Fibroblast of skin of right quadriceps (primary cell): Measurements from ENCODE around the gene RUFY3.
"Not testable (repeated sequence)": the region's sequence is repeated elsewhere in the genome, so short reads cannot be mapped to it uniquely, and the experiment has no call there.

Source experiments
- DNase-seq: peaks from one replicate; pipeline ENCODE4 v3.0.0-alpha.2; 2013

Gene RUFY3

GRCh38 chr4:70793626-70794025 lies 71.9 kb downstream of the RUFY3 start:
- DNase-seq, result no peak

GRCh38 chr4:70801265-70801809 lies 79.6 kb downstream of the RUFY3 start:
- DNase-seq, result no peak

- DNase-seq, result no peak
These were observed 81.3 kb downstream of the RUFY3 start for GRCh38 chr4:70802928-70803580.

DNA sequence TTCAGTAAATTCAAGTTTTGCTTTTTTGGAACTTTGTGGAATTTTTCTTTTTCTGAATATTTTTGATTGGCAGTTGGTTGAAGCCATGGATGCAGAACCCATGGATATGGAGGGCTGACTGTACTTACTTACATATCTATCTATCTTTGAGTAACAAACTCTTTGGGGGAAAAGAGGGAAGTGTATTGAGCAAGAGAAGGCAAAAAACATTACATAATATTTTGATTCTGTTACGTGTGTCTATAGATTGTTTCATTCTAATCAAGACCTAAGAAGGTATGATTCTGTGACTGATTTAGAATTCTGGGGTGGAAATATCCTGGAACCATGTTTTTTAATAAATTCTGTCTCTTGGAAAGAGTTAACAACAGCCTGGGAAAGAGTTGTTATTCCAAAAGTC lies 86.4 kb downstream of the RUFY3 start:
- no peak for DNase-seq

DNA sequence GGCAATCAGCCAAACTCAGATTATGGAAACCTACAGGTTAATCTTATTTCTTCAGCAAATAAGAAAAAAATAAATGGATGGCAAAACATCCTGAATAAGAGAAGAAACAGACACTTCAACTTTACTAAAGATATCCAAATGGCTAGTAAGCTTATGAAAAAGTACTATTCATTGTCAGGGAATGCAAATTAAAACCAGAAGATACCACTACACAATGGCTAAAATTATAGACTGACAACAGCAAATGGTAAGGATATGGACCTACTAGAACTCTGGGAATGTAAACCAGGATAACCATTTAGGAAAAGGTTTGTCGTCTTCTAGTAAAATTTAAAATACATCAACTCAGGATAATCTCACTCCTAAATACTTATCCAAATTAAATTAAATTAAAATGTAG lies 93.6 kb downstream of the RUFY3 start:
- DNase-seq, result peak; percentile 40

- DNase-seq, result no peak
These were observed 95.1 kb downstream of the RUFY3 start for GRCh38 chr4:70816894-70817293.

GRCh38 chr4:70818173-70818855 lies 96.5 kb downstream of the RUFY3 start:
- DNase-seq, result peak; percentile 42

DNA sequence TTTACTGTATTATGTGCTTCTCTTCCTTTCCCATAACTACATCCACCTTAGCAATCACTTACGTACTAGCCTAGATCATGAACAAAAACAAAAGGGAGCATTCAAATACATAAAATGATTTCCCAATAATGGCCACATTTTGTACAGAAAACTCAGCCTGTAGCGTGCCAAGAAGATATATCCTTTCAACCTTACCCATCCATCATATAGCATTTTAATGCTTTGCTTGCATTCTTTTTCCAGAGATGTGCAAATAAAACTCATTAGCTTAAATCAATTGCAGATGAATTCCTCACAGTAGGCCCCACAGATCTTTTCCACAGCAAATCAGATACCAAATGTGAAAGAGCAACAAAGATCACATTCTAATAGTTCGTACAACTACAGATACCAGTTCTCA lies 97.2 kb downstream of the RUFY3 start:
- peak; percentile 85 for DNase-seq

DNA sequence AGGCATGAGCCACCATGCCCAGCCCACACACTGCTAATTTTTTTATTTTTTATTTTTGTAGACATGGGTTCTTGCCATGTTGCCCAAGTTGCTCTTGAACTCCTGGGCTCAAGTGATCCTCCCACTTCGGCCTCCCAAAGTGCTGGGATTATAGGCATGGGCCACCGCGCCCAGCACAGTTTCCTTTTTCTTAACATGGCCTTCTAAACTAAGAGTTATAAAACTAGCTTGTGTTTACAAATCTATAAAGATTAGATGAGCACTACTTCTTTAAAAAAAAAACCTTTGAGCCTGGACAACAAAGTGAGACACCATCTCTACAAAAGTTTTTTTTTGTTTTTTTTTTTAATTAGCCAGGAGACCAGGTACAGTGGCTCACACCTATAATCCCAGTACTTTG lies 107.3 kb downstream of the RUFY3 start:
- no peak for DNase-seq

DNA sequence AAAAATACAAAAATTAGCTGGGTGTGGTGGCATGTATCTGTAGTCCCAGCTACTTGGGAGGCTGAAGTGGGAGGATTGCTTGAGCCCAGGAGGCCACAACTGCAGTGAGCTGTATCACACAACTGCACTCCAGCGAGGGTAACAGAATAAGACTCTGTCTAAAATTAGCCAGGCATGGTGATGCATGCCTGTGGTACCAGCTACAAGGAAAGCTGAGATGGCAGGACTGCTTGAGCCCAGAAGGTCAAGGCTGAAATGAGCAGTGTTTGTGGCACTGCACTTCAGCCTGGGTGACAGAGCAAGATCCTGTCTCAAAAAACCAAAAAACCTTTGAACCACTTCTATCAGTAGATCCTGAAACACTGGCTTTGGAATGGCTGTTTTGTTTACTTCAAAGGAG lies 107.7 kb downstream of the RUFY3 start:
- no peak for DNase-seq

GRCh38 chr4:70830054-70830453 lies 108.3 kb downstream of the RUFY3 start:
- no peak for DNase-seq

- no peak for DNase-seq
These were observed 109.5 kb downstream of the RUFY3 start for GRCh38 chr4:70831293-70831692.

GRCh38 chr4:70833675-70834074 lies 111.9 kb downstream of the RUFY3 start:
- no peak for DNase-seq

DNA sequence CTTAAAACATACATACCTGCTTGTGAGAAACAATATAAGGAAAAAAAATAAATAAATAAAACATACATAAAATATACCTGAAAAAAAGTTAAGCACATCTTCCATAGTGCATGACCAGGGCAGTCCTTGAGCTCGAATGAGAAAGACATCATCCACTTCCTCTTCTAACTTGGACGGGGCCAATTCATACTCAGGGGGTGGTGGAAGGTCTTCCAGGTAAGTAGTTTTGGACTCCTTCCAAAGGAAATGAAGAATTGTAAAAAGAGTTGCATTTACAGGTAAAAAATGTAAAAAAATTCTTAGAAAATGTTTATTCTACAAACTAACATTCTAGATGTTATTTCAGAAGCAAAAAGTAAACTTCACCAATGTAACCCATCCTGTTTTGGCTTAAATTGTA lies 114.3 kb downstream of the RUFY3 start:
- DNase-seq, result no peak

- peak; percentile 15 for DNase-seq
These were observed 116.4 kb downstream of the RUFY3 start for GRCh38 chr4:70838204-70838603.

DNA sequence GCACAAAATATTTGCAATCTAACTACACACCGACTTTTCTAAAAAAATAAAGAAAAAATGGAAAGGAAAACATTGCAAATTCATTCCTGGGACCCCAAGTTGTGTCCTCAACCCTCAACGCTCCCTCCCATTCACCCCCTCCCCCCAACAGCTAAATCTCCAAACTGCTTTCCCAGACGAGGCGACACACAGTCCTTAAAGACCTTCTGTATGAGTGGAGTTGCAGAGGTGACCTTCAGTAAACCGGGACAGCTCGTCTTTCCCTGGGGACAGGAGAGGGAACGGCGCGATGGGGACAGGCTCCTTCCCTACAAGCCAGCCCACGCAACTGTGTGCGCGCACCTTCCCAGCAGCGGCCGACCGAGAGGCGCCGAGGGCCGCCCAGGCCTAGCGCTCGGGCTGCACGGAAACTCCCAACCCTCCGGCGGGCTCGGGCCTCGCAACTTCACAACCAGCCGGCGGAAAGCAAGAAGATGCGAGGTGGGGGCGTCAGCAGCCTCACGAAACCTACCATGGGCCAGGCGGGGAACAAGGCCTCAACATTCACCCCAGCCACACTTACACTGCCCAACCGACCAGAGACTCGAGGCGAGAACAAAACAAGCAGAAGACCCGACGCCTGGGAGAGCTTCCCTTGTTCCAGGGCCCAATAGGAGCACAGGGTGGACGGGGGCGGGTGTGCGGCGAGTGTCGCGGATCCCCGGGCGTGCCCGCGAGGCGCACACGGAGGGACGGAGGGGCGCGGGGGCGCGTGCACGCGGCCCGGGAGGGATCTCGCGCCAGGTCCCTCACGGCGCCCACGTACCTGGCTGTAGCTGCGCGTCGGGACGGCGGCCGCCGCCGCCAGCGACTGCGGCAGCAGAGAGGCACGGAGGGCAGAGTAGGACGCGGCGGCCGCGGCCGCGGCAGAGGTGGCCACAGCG lies 117.2 kb downstream of the RUFY3 start:
- peak; percentile 56 for DNase-seq

- peak; percentile 93 for DNase-seq
These were observed 117.9 kb downstream of the RUFY3 start, which contains the start of gene GRSF1 for GRCh38 chr4:70839589-70840093. Gene GRSF1 (minus strand): TSS chr4:70839890. CDS start chr4:70839827, 63 bp downstream.

DNA sequence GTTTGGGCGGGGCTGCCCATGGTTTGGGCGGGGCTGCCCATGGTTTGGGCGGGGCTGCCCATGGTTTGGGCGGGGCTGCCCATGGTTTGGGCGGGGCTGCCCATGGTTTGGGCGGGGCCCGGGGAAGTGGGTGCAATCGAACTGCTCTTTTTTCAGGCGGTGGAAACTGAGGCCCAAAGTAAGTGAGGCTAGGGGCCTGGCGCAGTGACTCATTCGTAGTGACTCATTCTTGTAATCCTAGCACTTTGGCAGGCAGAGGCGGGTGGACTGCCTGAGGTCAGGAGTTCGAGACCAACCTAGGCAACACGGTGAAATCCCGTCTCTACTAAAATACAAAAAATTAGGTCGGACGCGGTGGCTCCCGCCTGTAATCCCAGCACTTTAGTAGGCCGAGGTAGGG lies 118.4 kb downstream of the RUFY3 start:
- peak; percentile 39 for DNase-seq

GRCh38 chr4:70840631-70841030 lies 118.9 kb downstream of the RUFY3 start:
- not testable (repeated sequence) for DNase-seq

GRCh38 chr4:70841211-70841610 lies 119.4 kb downstream of the RUFY3 start:
- DNase-seq, result no peak

DNA sequence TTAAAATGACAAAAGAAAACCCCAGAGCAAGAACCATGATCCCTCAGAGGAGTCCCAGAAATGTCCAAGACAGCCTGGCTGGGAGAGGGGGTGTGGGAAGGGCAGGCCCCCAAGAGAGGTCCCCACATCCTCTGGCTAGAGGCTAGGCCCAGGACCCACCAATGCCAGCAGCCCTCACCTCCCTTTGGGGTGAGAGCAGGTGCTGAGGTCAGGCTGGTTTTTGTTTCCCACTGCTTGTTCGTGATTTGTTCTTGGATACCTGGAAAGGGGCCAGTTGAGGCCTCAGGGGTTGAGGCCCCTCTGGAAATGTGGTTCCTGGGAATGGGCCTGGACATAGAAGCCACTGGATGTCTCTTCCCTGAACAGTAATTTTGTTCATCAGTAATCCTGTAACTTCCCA lies 120.2 kb downstream of the RUFY3 start:
- DNase-seq, result no peak

GRCh38 chr4:70842761-70843435 lies 121.1 kb downstream of the RUFY3 start:
- DNase-seq, result no peak
